ENCODE measurements around the gene TEX19. TPM values are rescaled to one million over a fixed set of nuclear protein-coding genes. Genes with fewer than 3 reads are reported as not detected.

The TEX19 gene
- polyA plus RNA-seq, 3 donors, result 0.06 TPM; not detected in 2

- no peak for DNase-seq
These were observed 37.8 kb upstream of the TEX19 start for GRCh38 chr17:82320956-82321927.

DNA sequence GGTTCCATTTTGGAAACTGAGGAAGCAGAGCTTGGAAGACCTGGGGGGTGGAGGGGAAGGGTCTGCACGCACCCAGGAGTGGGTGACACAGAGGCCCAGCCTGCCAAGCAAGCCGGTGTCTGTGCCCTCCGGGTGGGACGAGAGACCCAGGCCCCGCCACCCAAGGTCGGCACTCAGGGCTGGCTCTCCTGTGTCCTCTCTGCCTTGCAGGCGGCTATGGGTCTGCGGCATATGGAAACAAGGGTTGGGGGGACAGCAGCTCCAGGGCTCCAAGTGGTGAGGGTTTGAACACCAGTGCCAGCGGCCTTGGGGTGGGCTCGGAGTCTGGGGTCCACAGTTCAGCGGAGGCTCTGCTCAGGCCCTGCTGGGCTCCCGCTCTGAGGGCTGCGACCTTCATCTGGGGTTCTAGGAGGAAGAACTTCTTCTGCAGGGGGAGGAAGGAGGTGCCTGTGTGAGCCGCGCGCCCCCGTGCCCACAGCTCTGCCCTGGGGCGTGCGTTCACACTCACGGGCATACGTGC, 37.0 kb upstream of the TEX19 start:
- no peak for DNase-seq

- DNase-seq, result no peak
These were observed 36.3 kb upstream of the TEX19 start for GRCh38 chr17:82322526-82323453.

- DNase-seq, result no peak
These were observed 35.4 kb upstream of the TEX19 start for GRCh38 chr17:82323514-82324234.

- no peak for DNase-seq
These were observed 34.3 kb upstream of the TEX19 start for GRCh38 chr17:82324566-82325285.

GRCh38 chr17:82325286-82326180, 33.5 kb upstream of the TEX19 start:
- no peak for DNase-seq

DNA sequence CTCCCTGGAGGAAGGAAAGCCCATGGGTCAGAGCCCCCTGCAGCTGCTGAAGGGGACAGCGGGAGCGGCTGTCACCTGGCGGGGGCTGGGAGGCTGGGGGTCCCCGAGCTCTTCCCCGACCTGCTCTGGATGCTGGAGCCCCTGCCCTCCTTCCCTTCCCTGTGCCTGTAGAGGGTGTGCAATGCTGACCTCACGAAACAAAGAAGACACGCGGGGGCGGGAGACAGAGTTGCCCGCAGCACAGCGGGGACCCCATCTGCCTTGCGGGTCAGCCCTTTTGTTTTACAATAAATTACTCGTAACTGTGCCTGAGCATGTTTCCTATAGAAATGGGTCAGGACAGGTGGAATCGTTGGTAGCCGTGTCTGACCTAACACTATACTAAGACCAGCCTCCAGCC, 31.8 kb upstream of the TEX19 start:
- DNase-seq, result no peak

DNA sequence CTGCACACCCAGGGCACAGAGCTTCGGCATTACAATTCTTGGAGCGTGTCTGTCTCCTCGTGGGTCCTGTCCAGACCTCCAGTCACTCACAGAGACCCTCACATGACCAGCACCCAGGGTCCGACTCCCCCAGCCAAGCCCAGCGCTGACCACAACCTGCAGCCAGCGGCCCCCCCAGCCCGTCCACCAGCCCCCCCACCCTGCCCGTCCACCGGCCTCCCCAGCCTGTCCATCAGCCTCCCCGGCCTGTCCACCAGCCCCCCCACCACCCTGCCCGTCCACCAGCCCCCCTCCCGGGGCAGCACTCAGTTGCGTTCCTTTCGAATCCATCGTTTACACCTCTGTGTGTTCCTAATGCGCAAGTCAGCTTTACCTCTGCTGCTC, 31.3 kb upstream of the TEX19 start:
- DNase-seq, result no peak

DNA sequence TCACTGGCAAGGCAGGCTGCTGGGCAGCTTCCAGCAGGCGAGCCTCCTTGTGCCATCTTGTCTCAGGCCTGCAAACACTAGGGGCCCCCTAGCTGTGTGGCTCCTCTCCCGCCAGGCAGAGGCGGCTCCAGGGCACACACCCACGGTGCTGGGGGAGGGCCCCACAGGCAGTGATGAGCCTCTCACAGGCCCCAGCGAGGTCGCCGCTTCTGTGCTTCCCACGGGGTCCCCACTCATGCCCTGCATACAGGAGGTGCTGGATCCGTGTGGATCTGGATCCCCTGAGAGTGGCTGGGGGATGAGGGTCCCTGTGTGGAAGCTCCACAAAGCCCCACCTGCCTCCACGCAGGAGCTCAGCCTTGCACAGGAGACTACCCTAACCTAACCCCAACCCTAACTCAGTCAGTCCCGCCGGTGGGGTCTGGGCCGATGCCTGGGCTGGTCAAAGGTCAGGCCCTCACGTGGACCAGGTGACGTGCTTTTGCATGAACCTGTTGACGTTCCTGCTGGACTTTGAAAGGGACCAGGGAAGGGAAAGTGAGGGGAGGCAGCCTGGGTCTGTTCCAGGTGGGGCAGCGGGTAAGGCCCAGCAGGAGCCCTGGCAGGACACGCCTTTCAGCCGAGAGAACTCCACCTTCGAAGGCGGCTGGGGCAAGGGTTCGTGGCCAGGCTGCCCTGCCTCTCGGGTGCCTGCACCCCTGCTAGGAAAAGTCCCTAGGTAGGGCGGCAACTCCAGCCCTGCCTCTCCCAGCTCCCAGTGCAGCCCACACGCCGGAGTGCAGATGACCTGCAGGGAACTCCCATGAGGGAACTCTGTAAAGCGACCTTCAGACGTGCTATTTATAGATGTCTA, 30.7 kb upstream of the TEX19 start:
- no peak for DNase-seq

DNA sequence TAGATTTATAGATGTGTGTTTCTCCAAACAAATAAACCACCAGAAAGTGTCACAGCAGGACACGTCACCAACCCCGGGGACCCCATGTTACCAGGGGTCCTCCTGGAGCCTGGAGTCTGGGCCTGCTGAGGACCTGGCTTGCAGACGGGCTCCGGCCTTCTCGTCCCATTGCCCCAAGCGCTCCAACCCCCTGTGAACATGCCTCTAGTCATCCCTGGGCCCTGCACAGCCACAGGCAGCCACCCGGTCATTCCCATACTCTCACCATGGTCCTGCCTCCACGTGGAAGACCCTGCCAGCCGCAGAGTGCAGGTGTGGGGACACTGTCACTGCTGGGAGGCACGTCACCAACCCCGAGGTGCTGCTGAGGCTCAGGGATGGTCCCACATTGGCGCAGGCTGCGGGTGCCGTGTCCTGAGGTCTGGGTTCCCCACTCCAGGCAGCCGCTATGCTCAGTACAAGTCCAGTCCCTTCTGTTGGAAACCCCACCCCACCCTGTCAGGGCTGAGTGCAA, 30.0 kb upstream of the TEX19 start:
- no peak for DNase-seq

GRCh38 chr17:82329683-82330321, 29.2 kb upstream of the TEX19 start:
- DNase-seq, result no peak

DNA sequence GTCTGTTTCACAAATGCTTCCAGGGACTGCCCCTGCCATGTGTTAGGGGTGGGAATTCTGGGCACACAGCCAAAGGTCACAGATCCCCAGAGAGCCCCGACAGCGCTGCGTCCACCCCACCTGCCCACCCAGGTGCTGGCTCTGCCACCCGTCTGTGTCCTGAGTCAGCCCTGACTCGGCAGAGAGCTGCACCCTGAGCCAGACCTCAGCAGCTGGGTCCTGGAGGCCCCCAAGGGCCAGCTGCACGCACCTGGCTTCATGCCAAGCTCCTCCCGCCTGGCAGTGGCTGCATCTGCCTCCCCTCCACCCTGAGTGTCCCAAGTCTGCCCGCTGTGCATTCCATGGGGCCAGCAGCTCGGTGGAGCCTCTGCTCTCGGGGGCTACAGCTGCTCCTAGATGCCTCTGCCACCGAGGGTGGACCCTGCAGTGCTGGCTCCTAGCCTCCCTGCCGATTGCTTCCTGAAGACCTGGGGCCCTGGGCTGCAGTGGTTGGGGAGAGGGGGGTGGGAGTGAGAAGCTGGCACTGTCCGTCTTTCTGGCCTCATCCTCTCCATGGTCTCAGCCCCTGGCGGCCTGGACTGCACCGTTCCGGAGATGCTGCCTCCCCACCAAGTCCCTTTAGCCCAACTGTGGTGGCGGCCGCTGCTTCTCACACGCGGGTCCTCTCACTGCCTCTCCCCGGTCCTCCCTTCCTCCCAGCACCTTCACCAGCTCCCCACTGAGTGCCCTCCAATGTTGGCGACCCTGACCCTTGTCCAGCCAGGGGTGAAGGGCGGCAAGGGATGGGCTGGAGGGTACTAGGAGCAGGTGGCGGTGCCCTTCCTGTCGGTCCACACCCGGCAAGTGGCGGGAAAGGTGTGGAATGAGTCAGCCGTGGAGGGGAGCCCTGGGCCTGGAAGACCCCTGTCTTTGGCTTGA, 28.5 kb upstream of the TEX19 start:
- no peak for DNase-seq

DNA sequence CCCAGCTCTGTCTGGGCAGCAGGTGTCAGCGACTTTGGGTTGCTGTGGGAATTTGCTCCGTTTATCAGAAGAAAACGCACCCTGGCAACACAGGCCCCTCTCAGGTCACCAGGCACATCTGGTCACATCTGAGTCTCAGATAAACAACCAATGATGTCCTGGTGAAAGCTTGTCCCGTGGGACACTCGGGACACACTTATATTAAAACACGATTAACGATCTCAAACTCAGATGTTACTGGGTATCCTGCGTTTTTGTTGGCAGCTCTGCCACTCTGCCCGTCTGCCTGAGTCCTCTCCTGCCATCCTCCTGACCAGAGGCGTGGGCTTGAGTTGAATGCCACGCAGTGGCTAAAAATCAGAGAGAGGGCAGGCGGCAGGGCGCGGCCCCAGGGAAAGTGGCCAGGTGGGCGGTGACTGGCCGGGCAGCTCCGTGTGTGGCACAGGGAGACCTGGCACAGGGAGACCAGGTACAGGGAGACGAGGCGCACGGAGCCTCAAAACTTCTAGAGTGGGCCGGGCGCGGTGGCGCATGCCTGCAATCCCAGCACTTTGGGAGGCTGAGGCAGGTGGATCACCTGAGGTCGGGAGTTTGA, 27.6 kb upstream of the TEX19 start:
- DNase-seq, result no peak

- no peak for DNase-seq
These were observed 26.3 kb upstream of the TEX19 start for GRCh38 chr17:82332669-82333278.

DNA sequence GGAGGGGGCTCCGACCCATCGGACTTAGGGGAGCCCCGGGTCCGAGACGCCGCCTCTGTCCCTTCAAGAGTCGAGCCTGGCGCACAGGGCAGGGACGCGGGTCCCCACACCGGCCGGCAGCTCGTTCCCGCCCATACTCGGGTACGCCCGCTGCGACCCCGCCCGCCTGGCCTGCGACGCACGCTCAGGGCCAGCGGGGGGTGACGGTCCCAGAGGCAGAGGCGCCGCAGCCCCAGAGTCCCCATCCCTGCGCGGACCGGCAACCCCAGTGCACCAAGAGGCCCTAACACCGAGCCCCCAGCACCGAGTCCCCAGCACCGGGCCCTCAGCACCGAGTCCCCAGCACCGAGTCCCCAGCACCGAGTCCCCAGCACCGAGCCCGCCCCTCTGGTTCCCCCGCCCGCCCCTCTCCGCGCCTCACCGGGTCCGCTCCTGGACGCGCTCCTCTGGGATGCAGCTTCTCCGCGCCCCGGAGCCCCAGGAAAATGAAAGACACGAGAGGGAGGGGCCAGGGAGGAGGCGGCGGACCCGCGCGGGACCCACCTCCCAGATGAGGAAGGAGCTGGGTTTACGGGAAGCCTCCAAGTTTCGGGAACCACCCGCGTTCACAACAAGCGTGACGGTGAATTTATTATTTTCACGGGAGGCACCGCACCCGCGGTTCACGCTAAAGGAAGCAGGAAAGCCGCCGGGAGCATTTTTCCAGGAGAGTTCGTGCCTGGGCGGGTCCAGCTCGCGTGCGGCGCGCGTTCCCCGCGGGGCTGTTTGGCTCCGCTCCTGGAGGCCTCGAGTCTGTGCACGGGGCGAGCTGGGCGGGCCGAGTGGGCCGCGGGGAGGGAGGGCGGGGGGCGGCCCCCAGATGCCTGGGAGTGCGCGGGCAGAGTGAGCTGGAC, 25.5 kb upstream of the TEX19 start, which contains the start of gene SECTM1:
TSS of gene SECTM1 (minus strand) at position 488 of the 893 bp plus-strand sequence. CDS start 6,526 bp downstream, outside the sequence.
- DNase-seq, result no peak

Measured in renal pelvis (tissue), 4 donors.